GM19467 (cell line): ENCODE measurements around the gene SGMS1.

ENCODE experiments used
- ATAC-seq: cut with Tn5 transposase; IDR thresholded peaks from one replicate; pipeline ENCODE4 v1.9.1; 2021; ENCODE audit warnings: mild to moderate bottlenecking, moderate library complexity; ENCODE audit not compliant: unreplicated experiment

The SGMS1 gene

DNA sequence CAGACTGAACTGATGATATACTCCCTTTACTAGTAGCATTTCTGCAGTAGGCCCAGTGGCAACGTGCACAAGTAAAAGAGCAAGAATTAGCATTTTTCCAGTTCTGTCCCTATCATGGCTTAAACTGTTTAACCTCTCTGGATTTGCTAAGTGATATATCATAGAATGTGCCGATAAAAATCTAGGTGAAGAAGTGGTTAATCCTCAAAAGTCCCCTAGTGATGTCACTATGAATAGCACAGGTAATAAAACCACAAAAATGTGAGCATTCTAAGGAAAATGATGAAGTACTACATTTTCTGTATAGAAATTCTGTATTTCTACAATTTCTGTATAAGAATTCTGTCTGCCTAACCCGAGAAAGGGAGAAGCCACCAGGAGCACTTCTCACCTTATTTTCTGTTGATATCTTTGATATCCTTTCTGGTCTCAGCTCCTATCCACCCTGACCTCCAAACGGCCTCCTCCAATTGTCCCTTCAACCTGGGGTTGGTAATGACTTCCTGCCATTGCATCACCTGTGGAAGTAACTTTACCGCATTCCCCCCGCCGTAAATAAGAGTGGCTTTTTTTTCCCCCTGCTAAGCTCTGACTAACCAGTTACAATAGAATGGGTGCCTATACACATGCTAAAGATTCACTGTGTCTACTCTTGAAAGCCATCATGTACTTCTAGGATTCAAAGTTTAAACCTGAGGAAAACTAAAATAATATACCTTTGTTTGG is 216.5 kb downstream of the SGMS1 start:
- ATAC-seq, result no peak

- no peak for ATAC-seq
Observed at GRCh38 chr10:50406457-50407070, 217.2 kb downstream of the SGMS1 start.

- ATAC-seq, result no peak
Observed at GRCh38 chr10:50405723-50406122, 218.0 kb downstream of the SGMS1 start.

- no peak for ATAC-seq
Observed at GRCh38 chr10:50404021-50404773, 219.6 kb downstream of the SGMS1 start.

- ATAC-seq, result no peak
Observed at GRCh38 chr10:50403074-50403473, 220.7 kb downstream of the SGMS1 start.

DNA sequence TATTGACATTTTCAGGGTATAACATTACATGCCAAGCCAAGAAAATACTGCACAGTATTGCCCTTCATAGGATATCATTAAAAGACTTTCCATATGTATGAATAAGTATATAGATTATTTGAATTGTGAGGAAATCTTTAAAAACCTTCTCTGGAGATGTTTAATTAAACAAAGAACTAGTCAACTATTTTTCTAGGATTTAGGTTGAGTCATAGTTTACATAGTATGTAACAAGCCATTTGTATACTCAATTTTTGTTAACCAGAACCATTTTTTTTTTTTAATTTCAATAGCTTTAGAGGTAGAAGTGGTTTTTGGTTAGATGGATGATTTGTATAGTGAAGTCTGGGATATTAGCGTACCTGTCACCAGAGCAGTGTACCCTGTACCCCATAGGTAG is 221.3 kb downstream of the SGMS1 start:
- ATAC-seq, result no peak

DNA sequence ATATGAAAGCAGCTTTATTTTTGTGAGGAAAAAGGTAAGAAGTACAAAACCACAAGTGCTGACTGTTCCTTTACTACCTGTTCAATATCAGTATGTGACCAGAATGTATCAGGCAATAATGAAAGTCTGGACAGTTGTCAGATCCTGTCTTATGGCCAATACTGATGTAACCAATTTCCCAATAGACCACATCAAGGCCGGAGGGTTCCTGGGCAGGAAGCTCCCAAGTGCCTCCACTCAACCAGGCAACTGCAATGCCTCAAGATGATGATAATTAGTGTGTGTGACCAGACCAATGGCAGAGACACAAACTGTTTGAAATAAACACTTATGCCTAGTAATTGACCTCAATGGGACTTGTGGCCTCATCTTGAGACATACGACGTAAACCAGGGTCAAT is 223.1 kb downstream of the SGMS1 start:
- ATAC-seq, result no peak

DNA sequence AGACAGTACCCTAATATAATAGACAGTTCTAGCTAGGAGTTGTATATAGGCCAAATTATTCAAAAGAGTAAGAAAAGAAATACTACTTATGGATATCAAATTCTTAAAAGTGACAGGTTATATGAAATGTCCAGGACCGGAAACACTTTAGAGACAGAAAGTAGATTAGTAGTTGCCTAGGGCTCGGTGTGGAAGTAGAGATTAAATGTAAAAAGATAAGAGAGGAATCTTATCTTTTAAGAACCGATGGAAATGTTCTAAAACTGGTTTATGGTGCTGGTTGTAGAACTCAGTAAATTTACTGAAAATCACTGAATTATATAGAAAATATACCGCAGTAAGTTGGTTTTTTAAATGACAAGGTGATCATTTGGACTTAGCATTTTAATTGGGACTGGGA is 224.9 kb downstream of the SGMS1 start:
- ATAC-seq, result no peak

DNA sequence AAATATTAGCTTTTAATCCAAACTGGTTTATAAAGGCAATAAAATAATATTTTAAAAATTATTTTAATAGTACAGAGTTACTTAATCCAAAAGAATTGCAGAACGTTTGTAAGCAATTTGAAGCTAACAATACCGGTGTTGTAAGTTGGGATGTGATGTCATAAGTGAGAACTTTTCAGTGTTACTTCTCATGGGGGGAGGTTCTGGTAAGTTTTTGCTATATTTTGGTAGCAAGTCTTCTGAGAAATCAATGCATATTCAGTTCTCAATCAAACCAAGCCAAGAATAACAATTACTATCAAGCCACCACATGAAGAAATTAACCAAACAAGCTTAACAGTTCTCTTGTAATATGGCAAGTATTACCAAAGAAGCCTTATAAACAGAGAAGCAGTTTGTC is 225.4 kb downstream of the SGMS1 start:
- no peak for ATAC-seq

GRCh38 chr10:50397312-50398140 is 226.2 kb downstream of the SGMS1 start:
- peak; percentile 37 for ATAC-seq

- ATAC-seq, result peak; percentile 47
Observed at GRCh38 chr10:50396491-50397311, 227.1 kb downstream of the SGMS1 start.

DNA sequence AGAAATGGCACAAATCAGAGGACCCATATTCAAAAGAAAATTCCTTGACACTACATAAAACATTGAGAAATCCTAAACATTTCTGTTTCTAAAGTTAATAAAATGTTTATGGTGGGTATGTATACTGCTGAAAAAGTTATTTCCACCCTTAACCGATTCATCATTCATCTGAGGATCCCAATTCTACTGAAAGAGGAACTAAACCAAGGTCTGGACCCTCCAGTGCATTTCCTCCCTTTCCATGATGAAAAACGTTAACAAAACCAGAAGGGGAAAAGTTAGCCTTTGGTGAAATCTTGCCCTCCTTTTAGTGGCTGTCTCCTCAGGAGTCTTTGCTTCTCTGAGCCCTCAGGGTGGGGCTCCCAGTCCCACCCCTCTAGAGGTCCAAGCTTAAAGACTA is 227.9 kb downstream of the SGMS1 start:
- ATAC-seq, result no peak

DNA sequence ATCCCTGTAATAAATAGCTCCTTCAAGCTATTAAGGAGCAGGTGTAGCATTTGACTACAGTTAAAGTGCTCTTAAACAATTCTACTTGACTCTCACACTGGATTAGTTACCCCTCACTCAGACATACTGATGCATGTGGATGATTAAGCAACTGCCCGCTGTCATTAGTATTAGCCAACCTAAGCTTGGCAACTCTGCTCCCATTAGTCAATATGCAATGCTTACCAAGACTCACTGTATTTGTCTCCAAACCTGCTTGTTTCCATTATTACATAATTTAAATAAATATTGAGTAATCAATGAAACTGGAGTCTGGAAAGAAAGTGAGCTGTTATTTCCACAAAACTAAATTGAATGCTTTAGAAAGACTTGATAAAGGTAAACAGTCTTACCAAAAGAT is 228.5 kb downstream of the SGMS1 start:
- no peak for ATAC-seq

GRCh38 chr10:50394832-50395231 is 228.9 kb downstream of the SGMS1 start:
- ATAC-seq, result no peak

GRCh38 chr10:50393784-50394467 is 229.8 kb downstream of the SGMS1 start:
- ATAC-seq, result no peak

- no peak for ATAC-seq
Observed at GRCh38 chr10:50392966-50393718, 230.6 kb downstream of the SGMS1 start.

- no peak for ATAC-seq
Observed at GRCh38 chr10:50392426-50392825, 231.3 kb downstream of the SGMS1 start.

DNA sequence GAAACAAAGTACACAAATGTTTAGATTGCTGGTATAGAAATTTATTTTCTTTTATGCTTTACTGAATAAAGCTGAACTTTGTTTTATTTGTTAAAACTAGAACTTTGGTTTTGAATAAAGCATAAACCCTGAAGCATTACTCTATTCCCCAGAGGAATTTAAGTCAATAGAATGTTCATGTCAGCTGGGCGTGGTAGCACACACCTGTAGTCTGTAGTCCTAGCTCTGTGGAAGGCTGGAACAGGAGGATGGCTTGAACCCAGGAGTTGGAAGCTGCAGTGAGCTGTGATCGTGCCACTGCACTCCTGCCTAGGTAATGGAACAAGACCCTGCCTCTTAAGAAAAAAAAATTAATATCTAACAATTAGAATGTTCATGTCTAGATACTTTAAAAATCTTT is 233.5 kb downstream of the SGMS1 start:
- ATAC-seq, result no peak

- no peak for ATAC-seq
Observed at GRCh38 chr10:50388181-50388580, 235.6 kb downstream of the SGMS1 start.
